B cell (primary cell): ENCODE measurements around the gene COG5. TPM values are rescaled to one million over a fixed set of nuclear protein-coding genes. Genes with fewer than 3 reads are reported as not detected.

Source experiments
- ATAC-seq: fragments of 200-7000 bp; cut with Tn5 transposase; one replicate; pipeline ENCODE4 v1.10.0; 2021; ENCODE audit warnings: low read depth, mild to moderate bottlenecking, moderate number of reproducible peaks, moderate library complexity
- CTCF ChIA-PET: fragments of 350-600 bp; sonication (Branson Sonifier 250); formaldehyde crosslinking; loops from one replicate; lab custom pipeline; 2021; ENCODE audit warnings: antibody characterized with exemption, inconsistent platforms; lab: Charles Lee
- POLR2A ChIA-PET: fragments of 350-600 bp; sonication (Branson Sonifier 250); formaldehyde crosslinking; loops from one replicate; lab custom pipeline; 2021; ENCODE audit warnings: antibody characterized with exemption; lab: Charles Lee
- DNase-seq: peaks from one replicate; pipeline ENCODE4 v3.0.0; 2013
- H2AFZ ChIP-seq: 2 replicates; pipeline ENCODE4 v1.6.1; 2012; ENCODE audit warnings: mild to moderate bottlenecking, low read depth, low read length; ENCODE audit not compliant: insufficient read depth, poor library complexity, severe bottlenecking
- H3K27ac ChIP-seq, 2 donors: 1 replicate in 1 of 2; 2 replicates in 1 of 2; pipeline ENCODE4 v1.5.1; 2012 to 2013; ENCODE audit warnings: low read length in 2 of 2, mild to moderate bottlenecking in 2 of 2, moderate library complexity in 1 of 2
- H3K27me3 ChIP-seq, 4 experiments: fragments of 200-600 bp in 1 of 4; sonication (generic) in 1 of 4; replicated peaks in 1 of 4; 1 replicate in 2 of 4; 2 replicates in 2 of 4; pipeline versions ENCODE4 v1.6.1 to v1.7.0; 2013 to 2016; ENCODE audit warnings: low read length in 3 of 4, mild to moderate bottlenecking in 2 of 4, mixed read lengths in 1 of 4, moderate library complexity in 1 of 4; ENCODE audit not compliant: insufficient read depth in 4 of 4, control insufficient read depth in 3 of 4; ENCODE audit errors: control extremely low read depth in 1 of 4
- H3K36me3 ChIP-seq, 2 experiments: replicated peaks in 1 of 2; 1 replicate in 1 of 2; 2 replicates in 1 of 2; pipeline versions ENCODE4 v1.6.1 to v1.7.1; 2013; ENCODE audit warnings: low read length in 1 of 2; ENCODE audit not compliant: insufficient read depth in 2 of 2, control insufficient read depth in 1 of 2; ENCODE audit errors: control extremely low read depth in 1 of 2, extremely low read depth in 1 of 2
- H3K4me1 ChIP-seq, 2 donors: fragments of 200-600 bp in 1 of 2; sonication (generic) in 1 of 2; 1 replicate in 1 of 2; 2 replicates in 1 of 2; pipeline versions ENCODE4 v1.5.1 to v1.6.1; 2013 to 2017; ENCODE audit warnings: low read length in 2 of 2; ENCODE audit not compliant: control insufficient read depth in 2 of 2, insufficient read depth in 2 of 2
- H3K4me2 ChIP-seq: replicated peaks from 2 replicates; pipeline ENCODE3; 2012; ENCODE audit warnings: mild to moderate bottlenecking, low read depth, low read length; ENCODE audit not compliant: poor library complexity, severe bottlenecking
- H3K4me3 ChIP-seq, 5 experiments: fragments of 200-600 bp in 1 of 5; sonication (generic) in 1 of 5; 1 replicate in 3 of 5; 2 replicates in 2 of 5; pipeline versions ENCODE4 v1.5.1 to v1.7.0; 2011 to 2016; ENCODE audit warnings: low read length in 4 of 5, mild to moderate bottlenecking in 4 of 5, low read depth in 2 of 5, control low read depth in 1 of 5, moderate library complexity in 1 of 5; ENCODE audit not compliant: insufficient read depth in 1 of 5; ENCODE audit errors: control extremely low read depth in 1 of 5, extremely low read depth in 1 of 5
- H3K79me2 ChIP-seq: fragments of 200-600 bp; sonication (generic); one replicate; pipeline ENCODE4 v1.6.0; 2016; ENCODE audit warnings: low read length; ENCODE audit not compliant: control insufficient read depth, insufficient read depth
- H3K9ac ChIP-seq: fragments of 200-600 bp; sonication (generic); 2 replicates; pipeline ENCODE4 v1.6.1; 2017; ENCODE audit warnings: mild to moderate bottlenecking, low read length, moderate library complexity
- H3K9me3 ChIP-seq, 3 donors: one replicate each; pipeline versions ENCODE4 v1.6.1 to v1.7.1; 2013; ENCODE audit warnings: low read length in 2 of 3; ENCODE audit not compliant: control insufficient read depth in 2 of 3, insufficient read depth in 1 of 3; ENCODE audit errors: control extremely low read depth in 1 of 3
- H4K20me1 ChIP-seq: 2 replicates; pipeline ENCODE4 v1.6.0; 2012; ENCODE audit warnings: mild to moderate bottlenecking, low read length; ENCODE audit not compliant: insufficient read depth, control insufficient read depth, poor library complexity, severe bottlenecking
- H3K27ac Mint-ChIP-seq: one replicate; pipeline ENCODE4 v1.8.0; 2021; ENCODE audit warnings: mixed read lengths
- H3K27me3 Mint-ChIP-seq: one replicate; pipeline ENCODE4 v1.8.0; 2021; ENCODE audit warnings: mixed read lengths
- H3K4me1 Mint-ChIP-seq: one replicate; pipeline ENCODE4 v1.8.0; 2021; ENCODE audit warnings: mixed read lengths
- H3K4me3 Mint-ChIP-seq: one replicate; pipeline ENCODE4 v1.8.0; 2021; ENCODE audit warnings: mixed read lengths
- H3K9me3 Mint-ChIP-seq: one replicate; pipeline ENCODE4 v1.8.0; 2022; ENCODE audit warnings: mixed read lengths; ENCODE audit not compliant: insufficient read depth
- CTCF ChIP-seq: fragments of 200-600 bp; IDR thresholded peaks from one replicate; pipeline ENCODE4 v1.8.0; 2022; ENCODE audit warnings: antibody characterized with exemption, mild to moderate bottlenecking
- EZH2 ChIP-seq: IDR thresholded peaks from 2 replicates; pipeline ENCODE4 v1.6.1; 2012; ENCODE audit warnings: borderline replicate concordance, low read depth, mild to moderate bottlenecking, moderate library complexity, low read length; ENCODE audit not compliant: insufficient read depth, poor library complexity, severe bottlenecking
- WGBS: methylation state at CpG from one replicate; pipeline ENCODE4 v1.1.5; 2013; ENCODE audit warnings: missing lambda C conversion rate; ENCODE audit not compliant: insufficient coverage; 5-methylcytosine and 5-hydroxymethylcytosine counted together
- intact Hi-C: fragments of 100-400 bp; cut with micrococcal nuclease; formaldehyde crosslinking; loops from one replicate; pipeline ENCODE4 v1.10.0; 2022
- polyA plus RNA-seq: library from polyadenylated mRNA; depleted of rRNA; stranded (reverse); fragments of >200 nt; gene quantifications from 2 replicates; pipeline ENCODE4 v1.2.3, GENCODE V29; 2012
- total RNA-seq, 2 donors: library from RNA; stranded (reverse); fragments of 120-200 nt in 1 of 2; gene quantifications; 1 replicate in 1 of 2; 2 replicates in 1 of 2; pipeline versions ENCODE4 v1.2.3 to v1.2.4, GENCODE V29; 2013 to 2022

The COG5 gene
- total and polyA plus RNA-seq, 2 donors (not counting 1 experiment from before 2014, with no cell fraction given): 7.0 to 73.0 TPM

GRCh38 chr7:107427462-107427861 is 136.3 kb downstream of the COG5 start:
- Histone ChIP-seq H4K20me1 (no peaks in the 10 kb centered on the region), H3K4me2 (no peak overlapping the region), H3K9me3 (no peaks in the 10 kb centered on the region), H3K27me3 (no peaks in the 10 kb centered on the region), H3K4me3 (no peak overlapping the region), H3K27ac (no peak overlapping the region), H3K79me2 (no peaks in the 10 kb centered on the region), H3K9ac (no peak overlapping the region), H3K4me1 (peaks cover 0 to 8% of the 10 kb centered on the region in 2 donors), H3K36me3 (peaks cover 0 to 3% of the 10 kb centered on the region in 2 experiments), H2AFZ (no peak overlapping the region)
- POLR2A ChIA-PET: no interaction called here
- Mint-ChIP-seq H3K27me3 (no peaks in the 10 kb centered on the region), H3K4me3 (no peak overlapping the region), H3K27ac (no peak overlapping the region), H3K9me3 (peaks cover 5% of the 10 kb centered on the region), H3K4me1 (peaks cover 11% of the 10 kb centered on the region)
- intact Hi-C loops: no loop called here
- TF ChIP-seq EZH2: no peak
- TF ChIP-seq CTCF: no peak
- CTCF ChIA-PET: no interaction called here
- ATAC-seq (no peak), DNase-seq (no peak)
- WGBS: 98% methylated on average over 5 of the region's 5 CpGs

GRCh38 chr7:107414198-107414597 is 149.5 kb downstream of the COG5 start:
- H3K27ac ChIP-seq: no peak overlapping the region
- no peak for ATAC-seq
- no peak overlapping the region for H2AFZ ChIP-seq
- H3K4me2 ChIP-seq: no peak overlapping the region
- no peaks in the 10 kb centered on the region for H3K27me3 Mint-ChIP-seq
- no peaks in the 10 kb centered on the region for H4K20me1 ChIP-seq
- DNase-seq: no peak
- H3K4me3 Mint-ChIP-seq: no peak overlapping the region
- H3K9me3 Mint-ChIP-seq: no peaks in the 10 kb centered on the region
- no peaks in the 10 kb centered on the region for H3K4me1 Mint-ChIP-seq
- H3K9ac ChIP-seq: no peak overlapping the region
- H3K79me2 ChIP-seq: no peaks in the 10 kb centered on the region
- peaks cover 0 to 10% of the 10 kb centered on the region in 2 experiments for H3K36me3 ChIP-seq
- CTCF ChIA-PET: no interaction called here
- intact Hi-C loops: no loop called here
- H3K9me3 ChIP-seq: no peaks in the 10 kb centered on the region
- POLR2A ChIA-PET: no interaction called here
- no peaks in the 10 kb centered on the region for H3K27me3 ChIP-seq
- H3K27ac Mint-ChIP-seq: no peak overlapping the region
- no peak for TF ChIP-seq EZH2
- no peak for TF ChIP-seq CTCF
- no peaks in the 10 kb centered on the region for H3K4me1 ChIP-seq
- H3K4me3 ChIP-seq: no peak overlapping the region
- no CpG with 5 or more reads among the region's 1 CpG for WGBS
